ENCODE data around the gene SUN1. TPM values are rescaled to one million over a fixed set of nuclear protein-coding genes. Genes with fewer than 3 reads are reported as not detected.

SUN1 gene, protein sequence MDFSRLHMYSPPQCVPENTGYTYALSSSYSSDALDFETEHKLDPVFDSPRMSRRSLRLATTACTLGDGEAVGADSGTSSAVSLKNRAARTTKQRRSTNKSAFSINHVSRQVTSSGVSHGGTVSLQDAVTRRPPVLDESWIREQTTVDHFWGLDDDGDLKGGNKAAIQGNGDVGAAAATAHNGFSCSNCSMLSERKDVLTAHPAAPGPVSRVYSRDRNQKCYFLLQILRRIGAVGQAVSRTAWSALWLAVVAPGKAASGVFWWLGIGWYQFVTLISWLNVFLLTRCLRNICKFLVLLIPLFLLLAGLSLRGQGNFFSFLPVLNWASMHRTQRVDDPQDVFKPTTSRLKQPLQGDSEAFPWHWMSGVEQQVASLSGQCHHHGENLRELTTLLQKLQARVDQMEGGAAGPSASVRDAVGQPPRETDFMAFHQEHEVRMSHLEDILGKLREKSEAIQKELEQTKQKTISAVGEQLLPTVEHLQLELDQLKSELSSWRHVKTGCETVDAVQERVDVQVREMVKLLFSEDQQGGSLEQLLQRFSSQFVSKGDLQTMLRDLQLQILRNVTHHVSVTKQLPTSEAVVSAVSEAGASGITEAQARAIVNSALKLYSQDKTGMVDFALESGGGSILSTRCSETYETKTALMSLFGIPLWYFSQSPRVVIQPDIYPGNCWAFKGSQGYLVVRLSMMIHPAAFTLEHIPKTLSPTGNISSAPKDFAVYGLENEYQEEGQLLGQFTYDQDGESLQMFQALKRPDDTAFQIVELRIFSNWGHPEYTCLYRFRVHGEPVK
- 10 to 100 TPM; 40.2 to 63.5 (median 48.0) TPM for total RNA-seq
- total RNA-seq (2013) = 57.9 TPM

DNA sequence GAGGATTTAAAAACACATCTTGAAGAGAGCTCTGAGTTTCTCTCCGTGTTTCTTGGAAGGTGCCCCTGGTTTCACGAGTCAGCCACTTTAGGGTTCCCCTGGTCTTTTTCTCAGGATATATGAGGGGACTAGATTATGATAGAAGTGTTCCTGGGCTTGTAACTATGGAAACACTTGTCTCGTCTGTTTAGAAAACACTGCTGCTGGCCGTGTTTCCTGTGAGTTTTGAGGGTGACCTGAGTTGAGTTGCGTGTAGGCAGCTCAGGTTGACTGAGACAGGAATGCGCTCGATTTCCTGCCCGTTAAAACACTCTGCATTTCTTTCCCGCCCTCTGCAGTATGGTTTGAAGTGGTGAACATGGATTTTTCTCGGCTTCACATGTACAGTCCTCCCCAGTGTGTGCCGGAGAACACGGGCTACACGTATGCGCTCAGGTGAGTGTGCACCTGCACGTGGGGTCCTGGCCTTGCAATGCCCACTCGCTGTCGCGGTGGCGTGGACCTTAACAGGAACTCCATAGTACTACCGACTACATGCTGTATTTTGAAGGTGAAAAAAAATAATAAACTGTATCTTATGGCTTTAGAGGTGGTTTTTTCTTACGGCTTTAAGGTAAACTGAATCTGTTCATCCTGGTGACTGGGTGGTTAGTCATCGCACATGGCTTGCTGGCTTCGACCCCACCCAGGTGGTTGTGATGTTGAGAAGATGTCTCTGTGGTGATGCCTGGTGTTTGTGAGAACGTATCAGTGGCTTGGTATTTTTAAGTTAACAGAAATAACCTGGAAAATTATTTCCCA lies at the start of gene SUN1:
Gene SUN1 (plus strand): TSS at position 310 of the 801 bp plus-strand sequence. CDS start 49 bp downstream, at position 359.
- intact Hi-C loops (cut with micrococcal nuclease) = no loop called here
- DNase-seq = peak; percentile 25 to 85
- Histone ChIP-seq H3K27ac (ENCODE audit: low read length) (peak within 1 kb of the TSS; percentile 72), H3K27me3 (ENCODE audit: control insufficient read depth, insufficient read depth, low read length) (no peaks in the 10 kb centered on the region), H3K4me1 (ENCODE audit: control insufficient read depth, insufficient read depth, low read length) (peaks cover 30% of the 10 kb centered on the region), H3K9me3 (ENCODE audit: control insufficient read depth, insufficient read depth, low read length) (no peaks in the 10 kb centered on the region), H3K4me3 (ENCODE audit: low read length) (no peak within 1 kb of the TSS), H3K36me3 (ENCODE audit: control insufficient read depth, insufficient read depth, low read length) (peaks cover 2% of the 10 kb centered on the region)
- peak; percentile 50 to 84 (median 74) for ATAC-seq
- Mint-ChIP-seq H3K36me3 (no peaks in the 10 kb centered on the region), H3K27ac (peak within 1 kb of the TSS; percentile 69 to 77), H3K4me1 (peaks cover 35 to 42% of the 10 kb centered on the region in 2 donors), H3K4me3 (peak within 1 kb of the TSS; percentile 76), H3K9me3 (no peaks in the 10 kb centered on the region), H3K27me3 (ENCODE audit: low read depth in 2 of 2) (no peaks in the 10 kb centered on the region)
- WGBS (ENCODE audit: insufficient coverage) = 57% methylated on average over 23 of the region's 24 CpGs
- TF ChIP-seq, protein P1, sequence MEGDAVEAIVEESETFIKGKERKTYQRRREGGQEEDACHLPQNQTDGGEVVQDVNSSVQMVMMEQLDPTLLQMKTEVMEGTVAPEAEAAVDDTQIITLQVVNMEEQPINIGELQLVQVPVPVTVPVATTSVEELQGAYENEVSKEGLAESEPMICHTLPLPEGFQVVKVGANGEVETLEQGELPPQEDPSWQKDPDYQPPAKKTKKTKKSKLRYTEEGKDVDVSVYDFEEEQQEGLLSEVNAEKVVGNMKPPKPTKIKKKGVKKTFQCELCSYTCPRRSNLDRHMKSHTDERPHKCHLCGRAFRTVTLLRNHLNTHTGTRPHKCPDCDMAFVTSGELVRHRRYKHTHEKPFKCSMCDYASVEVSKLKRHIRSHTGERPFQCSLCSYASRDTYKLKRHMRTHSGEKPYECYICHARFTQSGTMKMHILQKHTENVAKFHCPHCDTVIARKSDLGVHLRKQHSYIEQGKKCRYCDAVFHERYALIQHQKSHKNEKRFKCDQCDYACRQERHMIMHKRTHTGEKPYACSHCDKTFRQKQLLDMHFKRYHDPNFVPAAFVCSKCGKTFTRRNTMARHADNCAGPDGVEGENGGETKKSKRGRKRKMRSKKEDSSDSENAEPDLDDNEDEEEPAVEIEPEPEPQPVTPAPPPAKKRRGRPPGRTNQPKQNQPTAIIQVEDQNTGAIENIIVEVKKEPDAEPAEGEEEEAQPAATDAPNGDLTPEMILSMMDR (IDR thresholded peaks at IDR 0.05) = no peak

GRCh38 chr7:782718-783449 lies 49.4 kb upstream of the SUN1 start:
- Histone ChIP-seq H3K9me3 (ENCODE audit: control insufficient read depth, insufficient read depth, low read length) (no peaks in the 10 kb centered on the region), H3K4me1 (ENCODE audit: control insufficient read depth, insufficient read depth, low read length) (no peaks in the 10 kb centered on the region), H3K36me3 (ENCODE audit: control insufficient read depth, insufficient read depth, low read length) (peaks cover 6% of the 10 kb centered on the region), H3K4me3 (ENCODE audit: low read length) (no peak overlapping the region), H3K27me3 (ENCODE audit: control insufficient read depth, insufficient read depth, low read length) (no peaks in the 10 kb centered on the region), H3K27ac (ENCODE audit: low read length) (no peak overlapping the region)
- Mint-ChIP-seq H3K4me1 (no peaks in the 10 kb centered on the region), H3K27ac (no peak overlapping the region), H3K36me3 (no peaks in the 10 kb centered on the region), H3K9me3 (no peaks in the 10 kb centered on the region), H3K4me3 (no peak overlapping the region), H3K27me3 (ENCODE audit: low read depth in 2 of 2) (no peaks in the 10 kb centered on the region)
- intact Hi-C loops (cut with micrococcal nuclease) = no loop called here
- 97% methylated on average over 54 of the region's 56 CpGs for WGBS (ENCODE audit: insufficient coverage)
- ATAC-seq (no peak), DNase-seq (no peak)
- TF ChIP-seq, protein P1 (IDR thresholded peaks at IDR 0.05) = no peak

GRCh38 chr7:783556-784490 lies 48.5 kb upstream of the SUN1 start:
- Histone ChIP-seq H3K27ac (ENCODE audit: low read length) (no peak overlapping the region), H3K36me3 (ENCODE audit: control insufficient read depth, insufficient read depth, low read length) (peaks cover 6% of the 10 kb centered on the region), H3K4me3 (ENCODE audit: low read length) (no peak overlapping the region), H3K4me1 (ENCODE audit: control insufficient read depth, insufficient read depth, low read length) (no peaks in the 10 kb centered on the region), H3K9me3 (ENCODE audit: control insufficient read depth, insufficient read depth, low read length) (no peaks in the 10 kb centered on the region), H3K27me3 (ENCODE audit: control insufficient read depth, insufficient read depth, low read length) (no peaks in the 10 kb centered on the region)
- Mint-ChIP-seq H3K36me3 (no peaks in the 10 kb centered on the region), H3K27ac (no peak overlapping the region), H3K9me3 (no peaks in the 10 kb centered on the region), H3K27me3 (ENCODE audit: low read depth in 2 of 2) (no peaks in the 10 kb centered on the region), H3K4me3 (no peak overlapping the region), H3K4me1 (no peaks in the 10 kb centered on the region)
- 94% methylated on average over 36 of the region's 36 CpGs for WGBS (ENCODE audit: insufficient coverage)
- DNase-seq (no peak), ATAC-seq (no peak)
- intact Hi-C loops (cut with micrococcal nuclease) = no loop called here
- TF ChIP-seq, protein P1 (IDR thresholded peaks at IDR 0.05) = no peak

Measured in natural killer cell (primary cell).